Pancreas (tissue), 10 donors: Measurements from ENCODE around the gene TPGS1. TPM values are rescaled to one million over a fixed set of nuclear protein-coding genes. Genes with fewer than 3 reads are reported as not detected.

ENCODE experiments used
- ATAC-seq, 4 donors: fragments of 200-7000 bp; cut with Tn5 transposase; one replicate each; pipeline versions ENCODE4 v1.8.0 to v1.9.1; 2020; ENCODE audit warnings: mild to moderate bottlenecking in 4 of 4, moderate library complexity in 4 of 4
- DNase-seq, 6 donors: peaks; one replicate each; pipeline ENCODE4 v3.0.0-alpha.2; 2020
- FAIRE-seq: peaks from 2 replicates; lab custom pipeline; 2012; peaks lifted over from hg19 to GRCh38; lab: Jason Lieb, UNC
- H3K27ac ChIP-seq, 4 donors: fragments of 200-600 bp; sonication (generic); 1 replicate in 3 of 4; 2 replicates in 1 of 4; pipeline versions ENCODE4 v1.5.0 to v1.8.0; 2020
- H3K27me3 ChIP-seq, 4 donors: fragments of 200-600 bp; one replicate each; pipeline ENCODE4 v1.8.0; 2021
- H3K36me3 ChIP-seq, 3 donors: fragments of 200-600 bp; sonication (generic) in 1 of 3; one replicate each; pipeline versions ENCODE4 v1.5.0 to v1.8.0; 2020 to 2021
- H3K4me1 ChIP-seq, 3 donors: fragments of 200-600 bp; one replicate each; pipeline ENCODE4 v1.8.0; 2021
- H3K4me3 ChIP-seq, 4 donors: fragments of 200-600 bp; sonication (generic) in 2 of 4; one replicate each; pipeline versions ENCODE4 v1.5.0 to v1.8.0; 2020 to 2021
- H3K9me3 ChIP-seq, 4 donors: fragments of 200-600 bp; one replicate each; pipeline ENCODE4 v1.8.0; 2021
- WGBS, 2 donors: extraction: QIAGEN DNeasy Blood & Tissue Kit; methylation state at CpG; one replicate each; pipeline ENCODE4 v1.1.7; 2013; 5-methylcytosine and 5-hydroxymethylcytosine counted together
- intact Hi-C, 3 donors: fragments of 100-400 bp; cut with DNase I; formaldehyde crosslinking; loops; one replicate each; pipeline versions ENCODE4 v1.11.1 to v1.14.2; 2022
- polyA plus RNA-seq, 2 donors: library from polyadenylated mRNA; stranded (reverse); fragments of 200-250 nt; gene quantifications; one replicate each; pipeline ENCODE4 v1.2.3, GENCODE V29; 2013
- total RNA-seq, 6 donors: library from RNA; stranded (reverse); fragmentation: NEBNext Ultra II Directional in 4 of 6; extraction: Animal tissue kit (Norgen Biotek cat#: 25700) in 4 of 6; gene quantifications; one replicate each; pipeline versions ENCODE4 v1.2.1 to v1.2.4, GENCODE V29; 2021 to 2023
- TF ChIP-seq, protein P1 (sequence below), 4 donors: fragments of 200-600 bp; sonication (generic) in 3 of 4; IDR thresholded peaks; one replicate each; pipeline versions ENCODE4 v1.5.0 to v1.8.0; 2021; ENCODE audit warnings: antibody characterized with exemption in 4 of 4
- donor health status: healthy with polysubstance abuse.
- donor health status: DM: no; HTN: no; CAD: no; lungs with moderate emphysema.
- donor health status: DM: no; HTN: no; CAD: no.
- donor health status: control.
- donor health status: control.
- donor health status: Bipolar disorder and iron deficiency.
- donor health status: DM: yes; HTN: yes; CAD: no.
- donor health status: DM: no; HTN: no; CAD: no.
- donor health status: DM: no; HTN: no; CAD: no.
- donor health status: DM: yes; HTN: yes; CAD: no.

Gene TPGS1
- total and polyA plus RNA-seq, 8 donors = 8.8 to 29.7 (median 11.2) TPM

DNA sequence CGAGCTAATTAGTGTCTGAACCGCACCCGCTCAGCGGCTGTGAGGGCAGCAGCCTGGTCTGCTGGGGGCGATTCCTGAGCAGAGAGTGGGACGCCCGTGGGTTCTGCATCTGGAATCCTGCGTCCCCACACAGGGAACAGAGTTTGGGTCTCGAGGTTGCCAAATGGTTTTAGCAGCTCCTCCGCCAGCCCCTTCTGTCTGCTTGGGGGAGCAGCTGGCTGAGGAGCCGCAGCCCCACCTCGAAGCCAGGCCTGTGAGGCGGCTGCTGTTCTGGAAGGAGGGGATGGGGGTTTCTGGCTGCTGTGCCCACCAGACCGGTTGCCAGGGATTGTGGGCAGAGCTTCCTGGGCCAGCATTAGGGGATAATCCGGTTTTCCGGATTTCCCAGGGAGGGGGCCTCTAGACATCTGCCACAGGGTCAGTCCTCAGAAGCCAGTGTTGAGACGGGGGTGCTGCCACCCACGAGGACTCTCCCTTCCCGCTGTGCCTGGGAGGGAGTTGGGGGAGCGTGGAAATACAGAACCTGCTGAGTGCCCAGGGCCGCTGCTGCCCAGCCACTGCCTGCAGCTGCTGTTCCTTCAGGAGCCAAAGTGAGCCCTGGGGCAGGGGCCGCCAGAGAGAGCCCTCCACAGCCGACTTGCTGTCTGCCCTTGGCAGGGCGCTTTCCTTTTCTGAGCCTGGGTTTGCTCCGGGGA is 26.2 kb downstream of the TPGS1 start:
- intact Hi-C loops = no loop called here
- WGBS, 2 donors = 18 to 25% methylated on average over 24 to 25 of the region's 25 CpGs
- Histone ChIP-seq H3K4me3 (peak overlapping the region; percentile 82 to 100 (median 96)), H3K27ac (peak overlapping the region; percentile 55 to 81 (median 78)), H3K36me3 (peaks cover 0 to 19% (median 6%) of the 10 kb centered on the region in 3 donors), H3K9me3 (no peaks in the 10 kb centered on the region), H3K27me3 (no peaks in the 10 kb centered on the region), H3K4me1 (peaks cover 7 to 23% (median 13%) of the 10 kb centered on the region in 3 donors)
- TF ChIP-seq, protein P1, sequence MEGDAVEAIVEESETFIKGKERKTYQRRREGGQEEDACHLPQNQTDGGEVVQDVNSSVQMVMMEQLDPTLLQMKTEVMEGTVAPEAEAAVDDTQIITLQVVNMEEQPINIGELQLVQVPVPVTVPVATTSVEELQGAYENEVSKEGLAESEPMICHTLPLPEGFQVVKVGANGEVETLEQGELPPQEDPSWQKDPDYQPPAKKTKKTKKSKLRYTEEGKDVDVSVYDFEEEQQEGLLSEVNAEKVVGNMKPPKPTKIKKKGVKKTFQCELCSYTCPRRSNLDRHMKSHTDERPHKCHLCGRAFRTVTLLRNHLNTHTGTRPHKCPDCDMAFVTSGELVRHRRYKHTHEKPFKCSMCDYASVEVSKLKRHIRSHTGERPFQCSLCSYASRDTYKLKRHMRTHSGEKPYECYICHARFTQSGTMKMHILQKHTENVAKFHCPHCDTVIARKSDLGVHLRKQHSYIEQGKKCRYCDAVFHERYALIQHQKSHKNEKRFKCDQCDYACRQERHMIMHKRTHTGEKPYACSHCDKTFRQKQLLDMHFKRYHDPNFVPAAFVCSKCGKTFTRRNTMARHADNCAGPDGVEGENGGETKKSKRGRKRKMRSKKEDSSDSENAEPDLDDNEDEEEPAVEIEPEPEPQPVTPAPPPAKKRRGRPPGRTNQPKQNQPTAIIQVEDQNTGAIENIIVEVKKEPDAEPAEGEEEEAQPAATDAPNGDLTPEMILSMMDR (IDR thresholded peaks at IDR 0.05) = no peak
- ATAC-seq (no peak), DNase-seq (peak in 2 of 6 donors; percentile 44 to 77), FAIRE-seq (no peak)

DNA sequence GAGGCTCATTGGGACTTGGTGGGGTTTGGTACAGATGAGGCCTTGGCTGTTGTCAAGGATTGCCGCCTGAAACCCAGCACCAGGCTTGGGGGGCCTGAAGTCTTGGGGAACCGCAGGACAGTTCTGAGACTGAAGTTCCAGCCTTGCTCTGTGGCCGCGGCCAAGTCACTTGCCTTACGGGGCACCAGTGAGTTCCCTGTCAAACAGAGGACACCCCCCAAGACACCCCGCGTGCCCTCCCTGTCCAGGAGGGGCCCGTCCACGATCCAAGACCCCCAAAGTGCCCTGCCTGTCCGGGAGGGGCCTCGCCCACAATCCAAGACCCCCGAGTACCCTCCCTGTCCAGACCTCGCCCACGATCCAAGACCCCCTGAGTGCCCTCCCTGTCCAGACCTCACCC is 26.8 kb downstream of the TPGS1 start:
- DNase-seq = peak in 2 of 6 donors; percentile 44 to 70
- Histone ChIP-seq H3K27ac (peak overlapping the region in 3 of 4 donors; percentile 55 to 81 (median 78)), H3K36me3 (peaks cover 0 to 25% (median 12%) of the 10 kb centered on the region in 3 donors), H3K27me3 (no peaks in the 10 kb centered on the region), H3K4me1 (peaks cover 7 to 23% (median 13%) of the 10 kb centered on the region in 3 donors), H3K4me3 (peak overlapping the region in 3 of 4 donors; percentile 95 to 100 (median 98)), H3K9me3 (no peaks in the 10 kb centered on the region)
- TF ChIP-seq, protein P1 (IDR thresholded peaks at IDR 0.05) = no peak
- WGBS, 2 donors = 61 to 63% methylated on average over 13 to 14 of the region's 14 CpGs
- no peak for FAIRE-seq
- intact Hi-C loops = no loop called here
- no peak for ATAC-seq

DNA sequence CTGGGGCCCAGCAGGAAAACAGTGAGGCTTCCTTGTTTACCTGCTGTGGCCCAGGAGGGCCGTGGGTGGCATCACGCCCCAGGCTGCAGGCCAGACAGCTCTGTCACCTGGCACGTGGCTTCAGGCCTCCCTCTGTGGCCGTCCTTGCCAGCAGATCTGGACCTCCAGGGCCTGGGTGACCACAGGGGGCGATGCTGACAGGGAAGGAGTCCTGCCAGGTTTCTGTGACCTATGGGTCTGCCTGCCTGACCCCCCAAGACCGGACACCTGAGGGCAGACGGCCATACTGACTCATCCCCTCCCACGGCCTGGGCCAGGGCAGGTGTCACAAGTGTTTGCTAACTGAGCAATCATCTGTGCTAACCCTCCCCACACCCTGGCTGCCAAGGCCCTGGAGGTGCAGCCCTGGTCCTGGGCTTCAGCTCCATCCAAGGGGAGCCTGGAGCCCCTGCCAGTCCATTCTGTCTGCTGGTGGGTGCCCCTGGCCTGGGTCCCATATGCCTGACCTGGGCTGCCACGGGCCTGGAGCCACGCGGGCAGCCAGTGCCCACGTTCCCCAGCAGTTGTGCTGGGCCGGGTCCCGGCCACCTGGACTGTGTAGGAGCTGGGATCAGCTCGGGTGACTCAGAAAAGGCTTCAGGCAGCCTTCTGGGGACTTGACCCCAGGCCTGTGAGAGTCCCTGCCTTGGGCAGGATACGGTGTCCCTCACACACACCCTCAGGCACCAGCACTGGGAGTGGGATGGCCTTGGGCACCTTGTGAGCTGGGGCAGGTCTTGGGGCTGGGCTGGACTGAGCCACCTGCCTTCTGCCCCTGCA is 27.9 kb downstream of the TPGS1 start:
- H3K4me1 ChIP-seq = peaks cover 7 to 23% (median 13%) of the 10 kb centered on the region in 3 donors
- H3K4me3 ChIP-seq = no peak overlapping the region
- peaks cover 0 to 30% (median 13%) of the 10 kb centered on the region in 3 donors for H3K36me3 ChIP-seq
- intact Hi-C loops = no loop called here
- H3K27ac ChIP-seq = peak overlapping the region in 1 of 4 donors; percentile 42
- DNase-seq = peak in 4 of 6 donors; percentile 49 to 84 (median 65)
- WGBS, 2 donors = 53% methylated on average over 16 of the region's 16 CpGs
- H3K9me3 ChIP-seq = no peaks in the 10 kb centered on the region
- peak in 2 of 4 donors; percentile 1 to 6 for ATAC-seq
- no peaks in the 10 kb centered on the region for H3K27me3 ChIP-seq
- FAIRE-seq = no peak
- TF ChIP-seq, protein P1 (IDR thresholded peaks at IDR 0.05) = no peak

DNA sequence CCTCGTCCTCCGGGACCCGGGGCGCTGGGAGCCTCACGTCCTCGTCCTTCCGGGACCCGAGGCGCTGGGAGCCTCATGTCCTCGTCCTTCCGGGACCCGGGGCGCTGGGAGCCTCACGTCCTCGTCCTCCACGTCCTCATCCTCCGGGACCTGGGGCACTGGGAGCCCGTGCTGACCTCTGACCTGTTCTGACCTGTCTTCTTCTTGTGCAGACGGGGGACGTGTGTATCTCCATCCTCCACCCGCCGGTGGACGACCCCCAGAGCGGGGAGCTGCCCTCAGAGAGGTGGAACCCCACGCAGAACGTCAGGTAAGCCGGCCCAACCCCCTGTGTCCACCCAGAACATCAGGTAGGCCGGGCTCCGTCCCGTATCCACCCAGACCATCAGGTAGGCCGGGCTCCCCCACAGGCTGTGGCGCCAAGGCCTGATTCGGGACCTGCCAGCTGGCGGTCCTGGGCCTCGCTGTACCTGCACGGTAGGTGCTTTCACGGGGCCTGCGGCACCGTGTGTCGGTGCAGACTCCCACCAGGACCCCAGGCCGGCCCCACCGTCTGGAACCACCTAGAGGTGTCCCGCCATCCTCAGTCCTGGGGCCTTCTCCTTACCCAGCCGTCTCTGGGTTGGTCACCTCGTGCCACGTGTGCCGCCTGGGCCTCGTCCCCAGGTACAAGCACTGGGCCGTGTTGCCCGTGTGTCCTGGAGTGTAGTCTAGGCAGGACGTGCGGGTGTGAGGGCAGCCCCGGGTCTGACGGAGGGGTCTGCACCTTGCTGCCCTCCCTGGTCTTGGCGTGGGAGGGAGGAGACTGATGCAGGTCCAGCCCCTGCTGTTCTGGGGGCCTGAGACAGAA is 29.0 kb downstream of the TPGS1 start:
- peaks cover 7 to 20% (median 13%) of the 10 kb centered on the region in 3 donors for H3K4me1 ChIP-seq
- peaks cover 0 to 34% (median 13%) of the 10 kb centered on the region in 3 donors for H3K36me3 ChIP-seq
- no peak overlapping the region for H3K27ac ChIP-seq
- ATAC-seq = no peak
- H3K4me3 ChIP-seq = no peak overlapping the region
- FAIRE-seq = no peak
- 91% methylated on average over 47 to 55 of the region's 55 CpGs for WGBS, 2 donors
- no peaks in the 10 kb centered on the region for H3K27me3 ChIP-seq
- no peaks in the 10 kb centered on the region for H3K9me3 ChIP-seq
- peak in 2 of 6 donors; percentile 42 to 77 for DNase-seq
- intact Hi-C loops = no loop called here
- TF ChIP-seq, protein P1 (IDR thresholded peaks at IDR 0.05) = no peak
